OCI-LY1 (cell line): Measurements from ENCODE around the gene EXOC6B.

Source experiments
- H2AFZ ChIP-seq: fragments of 200-600 bp; sonication (generic), shearing (Covaris generic); 2 replicates; pipeline ENCODE4 v1.6.0; 2014; ENCODE audit warnings: antibody characterized with exemption, mild to moderate bottlenecking, low read length
- H3F3A ChIP-seq: fragments of 200-600 bp; sonication (generic), shearing (Covaris generic); 2 replicates; pipeline ENCODE4 v1.6.0; 2014; ENCODE audit warnings: mild to moderate bottlenecking, antibody characterized with exemption, low read length, moderate library complexity; ENCODE audit not compliant: insufficient read depth
- H3K27ac ChIP-seq: fragments of 200-600 bp; sonication (generic); 2 replicates; pipeline ENCODE4 v1.5.1; 2014; ENCODE audit warnings: low read length, mixed run types, mild to moderate bottlenecking, low read depth; ENCODE audit not compliant: poor library complexity, severe bottlenecking
- H3K27me3 ChIP-seq: fragments of 200-600 bp; sonication (generic); 2 replicates; pipeline ENCODE4 v1.6.0; 2014; ENCODE audit warnings: antibody characterized with exemption, mild to moderate bottlenecking, low read length, moderate library complexity; ENCODE audit not compliant: insufficient read depth
- H3K36me3 ChIP-seq: fragments of 200-600 bp; sonication (generic); 2 replicates; pipeline ENCODE4 v1.6.1; 2014; ENCODE audit warnings: mild to moderate bottlenecking, antibody characterized with exemption, low read length, moderate library complexity, mixed read lengths; ENCODE audit not compliant: insufficient read depth
- H3K4me1 ChIP-seq: fragments of 200-600 bp; sonication (generic); 2 replicates; pipeline ENCODE4 v1.5.1; 2014; ENCODE audit warnings: mild to moderate bottlenecking, low read length, moderate library complexity; ENCODE audit not compliant: insufficient read depth, severe bottlenecking
- H3K4me2 ChIP-seq: fragments of 200-600 bp; sonication (generic), shearing (Covaris generic); 2 replicates; pipeline ENCODE4 v1.6.1; 2014; ENCODE audit warnings: low read length
- H3K4me3 ChIP-seq: fragments of 200-600 bp; sonication (generic); 2 replicates; pipeline ENCODE4 v1.5.1; 2014; ENCODE audit warnings: low read length, low read depth, mild to moderate bottlenecking, mixed read lengths; ENCODE audit not compliant: poor library complexity, severe bottlenecking
- H3K79me2 ChIP-seq: fragments of 200-600 bp; shearing (Covaris generic); 2 replicates; pipeline ENCODE4 v1.6.1; 2016; ENCODE audit warnings: mixed run types, low read length, mixed read lengths; ENCODE audit not compliant: insufficient read depth
- H3K9ac ChIP-seq: fragments of 200-600 bp; sonication (generic), shearing (Covaris generic); 2 replicates; pipeline ENCODE4 v1.6.1; 2014; ENCODE audit warnings: mild to moderate bottlenecking, low read length, mixed read lengths
- H3K9me2 ChIP-seq: fragments of 200-600 bp; sonication (generic), shearing (Covaris generic); 2 replicates; pipeline ENCODE4 v1.6.1; 2014; ENCODE audit warnings: low read depth, mild to moderate bottlenecking, low read length, mixed read lengths
- H3K9me3 ChIP-seq: fragments of 200-600 bp; shearing (Covaris generic); 2 replicates; pipeline ENCODE4 v1.6.1; 2014; ENCODE audit warnings: low read length, mixed read lengths
- H4K20me1 ChIP-seq: fragments of 200-600 bp; sonication (generic), shearing (Covaris generic); 2 replicates; pipeline ENCODE4 v1.6.0; 2016; ENCODE audit warnings: mild to moderate bottlenecking, low read length; ENCODE audit not compliant: insufficient read depth
- CTCF ChIP-seq: fragments of 200-600 bp; sonication (generic), shearing (Covaris generic); IDR thresholded peaks from 2 replicates; pipeline ENCODE4 v1.5.1; 2017; ENCODE audit warnings: mild to moderate bottlenecking, antibody characterized with exemption, low read length, moderate library complexity, mixed read lengths
- EZH2 ChIP-seq: fragments of 200-600 bp; sonication (generic), shearing (Covaris generic); IDR thresholded peaks from 2 replicates; pipeline ENCODE4 v1.8.0; 2017; ENCODE audit warnings: borderline replicate concordance, mixed run types, mild to moderate bottlenecking, antibody characterized with exemption, low read length, moderate library complexity, mixed read lengths

Gene EXOC6B

GRCh38 chr2:72148837-72149555, 676.8 kb downstream of the EXOC6B start:
- Histone ChIP-seq H3K27ac (no peak overlapping the region), H2AFZ (no peak overlapping the region), H3K4me3 (no peak overlapping the region), H3K4me2 (no peak overlapping the region), H3F3A (no peaks in the 10 kb centered on the region), H3K4me1 (no peaks in the 10 kb centered on the region), H4K20me1 (no peaks in the 10 kb centered on the region), H3K27me3 (no peaks in the 10 kb centered on the region), H3K9ac (no peak overlapping the region), H3K9me3 (no peaks in the 10 kb centered on the region), H3K36me3 (no peaks in the 10 kb centered on the region), H3K79me2 (no peaks in the 10 kb centered on the region), H3K9me2 (no peaks in the 10 kb centered on the region)
- TF ChIP-seq EZH2 (no peak), CTCF (no peak)

DNA sequence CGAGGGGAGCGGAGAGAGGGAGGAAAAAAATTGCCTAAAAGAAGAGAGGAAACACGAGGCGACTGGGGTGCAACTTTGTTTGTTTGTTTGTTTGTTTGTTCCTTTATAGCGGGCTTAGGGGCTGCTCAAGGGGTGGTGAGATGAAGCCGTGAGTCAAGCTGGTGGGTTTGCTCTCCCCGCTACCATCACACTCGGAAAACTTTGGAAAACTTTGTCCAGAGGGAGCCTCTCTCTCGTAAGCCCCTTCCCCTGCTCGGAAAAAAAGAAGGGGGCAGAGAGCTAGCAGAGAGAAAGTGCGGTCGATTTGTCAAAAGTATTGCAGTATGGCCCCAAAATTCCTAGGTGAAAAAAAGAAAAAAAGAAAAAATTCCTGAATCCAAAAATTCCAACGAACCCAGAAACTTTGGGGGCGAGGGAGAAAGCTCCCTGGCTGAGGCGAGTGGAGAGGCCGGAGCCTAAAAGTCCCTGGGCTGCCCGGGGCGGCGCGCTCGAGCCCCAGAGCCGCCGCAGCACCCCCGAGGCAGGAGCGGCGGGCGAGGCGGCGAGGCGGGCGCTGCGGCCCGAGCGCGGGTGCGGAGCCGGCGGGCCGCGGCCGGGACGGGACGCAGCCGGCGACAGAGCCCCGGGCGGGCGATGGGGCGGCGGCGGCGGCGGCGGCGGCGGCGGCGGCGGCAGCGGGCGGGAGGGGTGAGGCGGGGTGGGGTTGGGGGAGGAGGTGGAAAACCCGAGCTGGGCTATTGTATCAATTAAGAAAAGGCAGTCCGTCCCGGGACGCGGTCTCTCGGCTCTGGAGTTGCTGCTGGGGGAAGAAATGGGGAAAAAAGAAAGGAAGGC, 677.6 kb downstream of the EXOC6B start:
- TF ChIP-seq CTCF, result no peak
- no peak for TF ChIP-seq EZH2
- Histone ChIP-seq H3K9me2 (no peaks in the 10 kb centered on the region), H4K20me1 (no peaks in the 10 kb centered on the region), H3K27ac (no peak overlapping the region), H3K9me3 (no peaks in the 10 kb centered on the region), H3F3A (no peaks in the 10 kb centered on the region), H3K36me3 (no peaks in the 10 kb centered on the region), H3K79me2 (no peaks in the 10 kb centered on the region), H3K4me2 (no peak overlapping the region), H3K4me1 (no peaks in the 10 kb centered on the region), H2AFZ (no peak overlapping the region), H3K4me3 (no peak overlapping the region), H3K9ac (no peak overlapping the region), H3K27me3 (no peaks in the 10 kb centered on the region)

- Histone ChIP-seq H2AFZ (no peak within 1 kb of the TSS), H3K4me1 (no peaks in the 10 kb centered on the region), H3K36me3 (no peaks in the 10 kb centered on the region), H3K4me3 (no peak within 1 kb of the TSS), H3K27ac (no peak within 1 kb of the TSS), H3K27me3 (no peaks in the 10 kb centered on the region), H4K20me1 (no peaks in the 10 kb centered on the region), H3K79me2 (no peaks in the 10 kb centered on the region), H3K9ac (no peak within 1 kb of the TSS), H3K9me2 (no peaks in the 10 kb centered on the region), H3K9me3 (no peaks in the 10 kb centered on the region), H3F3A (no peaks in the 10 kb centered on the region), H3K4me2 (no peak within 1 kb of the TSS)
- TF ChIP-seq EZH2 (no peak), CTCF (no peak)
Measured at GRCh38 chr2:72147303-72147971, 678.4 kb downstream of the EXOC6B start, which contains the start of gene CYP26B1. Gene CYP26B1 (minus strand): TSS chr2:72147862. CDS start chr2:72147834, 28 bp downstream.
